Neuronal stem cell (in vitro differentiated cells): Measurements from ENCODE around the gene FMN2.

Experiments used
- DNase-seq: peaks from one replicate; pipeline ENCODE4 v3.0.0-alpha.2; 2013; ENCODE audit warnings: low spot score
- H2AFZ ChIP-seq: one replicate; pipeline ENCODE4 v1.6.1; 2013; ENCODE audit warnings: mild to moderate bottlenecking, low read length, inconsistent platforms
- H2AK5ac ChIP-seq: 2 replicates; pipeline ENCODE4 v1.6.1; 2013; ENCODE audit warnings: low read depth, mild to moderate bottlenecking, inconsistent platforms, low read length, moderate library complexity, mixed read lengths
- H2BK120ac ChIP-seq: 2 replicates; pipeline ENCODE4 v1.6.1; 2013; ENCODE audit warnings: low read depth, mild to moderate bottlenecking, inconsistent platforms, low read length, moderate library complexity, mixed read lengths
- H2BK12ac ChIP-seq: one replicate; pipeline ENCODE4 v1.6.1; 2013; ENCODE audit warnings: low read length, inconsistent platforms
- H2BK15ac ChIP-seq: 2 replicates; pipeline ENCODE4 v1.6.1; 2013; ENCODE audit warnings: mild to moderate bottlenecking, low read length, inconsistent platforms, mixed read lengths
- H2BK5ac ChIP-seq: one replicate; pipeline ENCODE4 v1.6.1; 2013; ENCODE audit warnings: inconsistent platforms, mild to moderate bottlenecking, low read length, moderate library complexity
- H3K14ac ChIP-seq: one replicate; pipeline ENCODE4 v1.6.1; 2013; ENCODE audit warnings: low read length, inconsistent platforms
- H3K18ac ChIP-seq: 2 replicates; pipeline ENCODE4 v1.6.1; 2013; ENCODE audit warnings: low read length, inconsistent platforms
- H3K23ac ChIP-seq: 2 replicates; pipeline ENCODE4 v1.6.1; 2013; ENCODE audit warnings: low read depth, mild to moderate bottlenecking, mixed read lengths, low read length, inconsistent platforms; ENCODE audit not compliant: poor library complexity
- H3K27ac ChIP-seq: replicated peaks from 3 replicates; pipeline ENCODE4 v1.5.1; 2013; ENCODE audit warnings: low read length, inconsistent platforms
- H3K27me3 ChIP-seq, 3 experiments: 2 replicates each; pipeline ENCODE4 v1.6.1; 2013; ENCODE audit warnings: low read length in 3 of 3, mild to moderate bottlenecking in 2 of 3, inconsistent platforms in 1 of 3, low read depth in 1 of 3, mixed read lengths in 1 of 3, moderate library complexity in 1 of 3; ENCODE audit not compliant: control insufficient read depth in 3 of 3, insufficient read depth in 3 of 3
- H3K36me3 ChIP-seq, 2 donors: replicated peaks in 1 of 2; 2 replicates each; pipeline ENCODE4 v1.6.1; 2013; ENCODE audit warnings: low read length in 2 of 2; ENCODE audit not compliant: control insufficient read depth in 2 of 2, insufficient read depth in 2 of 2
- H3K4ac ChIP-seq: 2 replicates; pipeline ENCODE4 v1.6.1; 2013; ENCODE audit warnings: inconsistent platforms, mild to moderate bottlenecking, low read length, moderate library complexity
- H3K4me1 ChIP-seq, 2 donors: 1 replicate in 1 of 2; 2 replicates in 1 of 2; pipeline ENCODE4 v1.6.1; 2013; ENCODE audit warnings: low read length in 2 of 2, low read depth in 1 of 2; ENCODE audit not compliant: control insufficient read depth in 2 of 2, insufficient read depth in 1 of 2
- H3K4me2 ChIP-seq: one replicate; pipeline ENCODE4 v1.6.1; 2013; ENCODE audit warnings: mild to moderate bottlenecking, low read length, inconsistent platforms; ENCODE audit not compliant: insufficient read depth, poor library complexity, severe bottlenecking
- H3K4me3 ChIP-seq, 2 donors: 2 replicates each; pipeline ENCODE4 v1.5.1; 2013; ENCODE audit warnings: low read length in 2 of 2, mild to moderate bottlenecking in 2 of 2, inconsistent platforms in 1 of 2, moderate library complexity in 1 of 2
- H3K79me1 ChIP-seq: one replicate; pipeline ENCODE4 v1.6.1; 2013; ENCODE audit warnings: low read depth, mild to moderate bottlenecking, inconsistent platforms, low read length, moderate library complexity
- H3K9ac ChIP-seq: one replicate; pipeline ENCODE4 v1.6.1; 2013; ENCODE audit warnings: mild to moderate bottlenecking, low read depth, low read length, inconsistent platforms; ENCODE audit not compliant: poor library complexity
- H3K9me3 ChIP-seq, 2 donors: replicated peaks in 1 of 2; 2 replicates each; pipeline versions ENCODE3 to v1.6.1; 2013; ENCODE audit warnings: low read length in 2 of 2, mild to moderate bottlenecking in 2 of 2, inconsistent platforms in 1 of 2, low read depth in 1 of 2, mixed read lengths in 1 of 2, moderate library complexity in 1 of 2; ENCODE audit not compliant: control insufficient read depth in 2 of 2, insufficient read depth in 1 of 2
- H4K8ac ChIP-seq: one replicate; pipeline ENCODE4 v1.6.1; 2013; ENCODE audit warnings: low read depth, mild to moderate bottlenecking, inconsistent platforms, low read length, moderate library complexity
- H4K91ac ChIP-seq: one replicate; pipeline ENCODE4 v1.6.1; 2013; ENCODE audit warnings: low read length, low read depth, mild to moderate bottlenecking, inconsistent platforms; ENCODE audit not compliant: poor library complexity
- WGBS, 2 donors: extraction: QIAGEN DNeasy Blood & Tissue Kit; methylation state at CpG; one replicate each; pipeline ENCODE4 v1.1.7; 2013; ENCODE audit warnings: missing lambda C conversion rate in 2 of 2, mixed read lengths in 1 of 2; ENCODE audit not compliant: insufficient read length in 2 of 2, insufficient replicate concordance in 1 of 2; ENCODE audit errors: extremely low coverage in 2 of 2; 5-methylcytosine and 5-hydroxymethylcytosine counted together

Gene FMN2

GRCh38 chr1:240420766-240421165, 329.1 kb downstream of the FMN2 start:
- H2BK5ac ChIP-seq = no peak overlapping the region
- WGBS, 2 donors = no CpG with 5 or more reads among the region's 5 CpGs
- no peak overlapping the region for H3K4ac ChIP-seq
- H2AFZ ChIP-seq = no peak overlapping the region
- no peak overlapping the region for H2BK120ac ChIP-seq
- H3K23ac ChIP-seq = no peak overlapping the region
- H4K8ac ChIP-seq = no peak overlapping the region
- H2AK5ac ChIP-seq = no peak overlapping the region
- H3K79me1 ChIP-seq = no peaks in the 10 kb centered on the region
- H3K4me1 ChIP-seq = no peaks in the 10 kb centered on the region
- H3K4me3 ChIP-seq = no peak overlapping the region
- H3K36me3 ChIP-seq = no peaks in the 10 kb centered on the region
- no peak for DNase-seq
- no peaks in the 10 kb centered on the region for H3K27me3 ChIP-seq
- no peak overlapping the region for H3K18ac ChIP-seq
- H2BK15ac ChIP-seq = no peak overlapping the region
- H3K9ac ChIP-seq = no peak overlapping the region
- H2BK12ac ChIP-seq = no peak overlapping the region
- no peak overlapping the region for H3K4me2 ChIP-seq
- H3K9me3 ChIP-seq = no peaks in the 10 kb centered on the region
- H3K27ac ChIP-seq = no peak overlapping the region
- no peak overlapping the region for H3K14ac ChIP-seq
- no peak overlapping the region for H4K91ac ChIP-seq

DNA sequence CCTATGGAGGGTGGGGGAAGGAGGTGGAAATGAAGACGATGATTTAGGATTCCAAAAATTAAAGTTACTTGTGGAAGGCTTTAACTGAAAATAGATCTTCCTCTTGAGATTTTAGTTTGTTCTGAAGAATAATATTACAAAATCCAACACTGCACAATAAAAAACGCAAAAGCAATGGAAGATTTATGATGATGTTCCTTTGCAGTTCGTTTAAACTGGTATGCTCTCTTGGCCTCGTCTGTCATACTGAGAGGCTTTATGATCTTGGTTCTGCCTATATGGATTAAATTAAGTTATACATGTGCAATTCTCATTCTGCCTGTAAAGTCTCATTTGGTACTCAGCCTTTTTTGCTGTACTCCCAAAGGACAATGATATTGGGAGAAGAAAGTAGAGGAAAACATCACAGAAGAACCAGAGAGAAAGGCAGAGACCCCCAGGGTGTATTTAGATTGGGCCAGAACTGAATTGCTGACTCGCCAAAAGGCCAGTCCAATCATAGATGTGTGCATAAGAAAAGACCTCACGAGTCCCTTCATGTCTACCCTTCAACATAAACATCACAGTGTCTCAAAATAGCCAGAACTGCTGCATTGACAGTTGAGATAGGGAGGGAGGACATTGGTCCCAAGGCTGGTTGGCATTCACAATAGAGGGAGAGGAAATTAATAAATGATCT, 331.7 kb downstream of the FMN2 start:
- Histone ChIP-seq H3K79me1 (no peaks in the 10 kb centered on the region), H2BK120ac (no peak overlapping the region), H2AFZ (no peak overlapping the region), H4K8ac (no peak overlapping the region), H3K4ac (no peak overlapping the region), H2AK5ac (no peak overlapping the region), H3K4me3 (no peak overlapping the region), H3K9me3 (no peaks in the 10 kb centered on the region), H3K36me3 (no peaks in the 10 kb centered on the region), H3K27ac (no peak overlapping the region), H3K23ac (no peak overlapping the region), H3K9ac (no peak overlapping the region), H2BK12ac (no peak overlapping the region), H3K4me2 (no peak overlapping the region), H3K14ac (no peak overlapping the region), H3K4me1 (no peaks in the 10 kb centered on the region), H2BK5ac (no peak overlapping the region), H3K27me3 (no peaks in the 10 kb centered on the region), H2BK15ac (no peak overlapping the region), H3K18ac (no peak overlapping the region), H4K91ac (no peak overlapping the region)
- WGBS, 2 donors = 100% methylated on average over 1 of the region's 6 CpGs; no CpG with 5 or more reads in 1 of the 2 donors
- DNase-seq = no peak

- H3K4ac ChIP-seq = no peak overlapping the region
- H4K91ac ChIP-seq = no peak overlapping the region
- H3K27ac ChIP-seq = no peak overlapping the region
- no peak overlapping the region for H2BK120ac ChIP-seq
- no peak overlapping the region for H3K14ac ChIP-seq
- no peak overlapping the region for H2BK5ac ChIP-seq
- no CpG with 5 or more reads among the region's 7 CpGs for WGBS, 2 donors
- no peak overlapping the region for H3K4me3 ChIP-seq
- H3K36me3 ChIP-seq = no peaks in the 10 kb centered on the region
- no peaks in the 10 kb centered on the region for H3K4me1 ChIP-seq
- no peak overlapping the region for H4K8ac ChIP-seq
- H3K9me3 ChIP-seq = no peaks in the 10 kb centered on the region
- no peak overlapping the region for H3K23ac ChIP-seq
- no peak overlapping the region for H3K9ac ChIP-seq
- no peaks in the 10 kb centered on the region for H3K79me1 ChIP-seq
- H2AFZ ChIP-seq = no peak overlapping the region
- H3K27me3 ChIP-seq = no peaks in the 10 kb centered on the region
- no peak overlapping the region for H2AK5ac ChIP-seq
- no peak for DNase-seq
- no peak overlapping the region for H2BK15ac ChIP-seq
- no peak overlapping the region for H2BK12ac ChIP-seq
- no peak overlapping the region for H3K4me2 ChIP-seq
- H3K18ac ChIP-seq = no peak overlapping the region
These were observed 333.2 kb downstream of the FMN2 start for GRCh38 chr1:240424740-240425464.

GRCh38 chr1:240426051-240426450, 334.4 kb downstream of the FMN2 start:
- no peaks in the 10 kb centered on the region for H3K27me3 ChIP-seq
- no peak overlapping the region for H2AFZ ChIP-seq
- no peak overlapping the region for H3K4me2 ChIP-seq
- no peak overlapping the region for H4K91ac ChIP-seq
- no peak overlapping the region for H2BK120ac ChIP-seq
- H3K9me3 ChIP-seq = no peaks in the 10 kb centered on the region
- no peak overlapping the region for H2AK5ac ChIP-seq
- H3K36me3 ChIP-seq = no peaks in the 10 kb centered on the region
- no peaks in the 10 kb centered on the region for H3K4me1 ChIP-seq
- no peak overlapping the region for H3K27ac ChIP-seq
- DNase-seq = no peak
- no peak overlapping the region for H3K9ac ChIP-seq
- H2BK12ac ChIP-seq = no peak overlapping the region
- H3K23ac ChIP-seq = no peak overlapping the region
- no peaks in the 10 kb centered on the region for H3K79me1 ChIP-seq
- no peak overlapping the region for H3K4me3 ChIP-seq
- H3K4ac ChIP-seq = no peak overlapping the region
- H2BK5ac ChIP-seq = no peak overlapping the region
- H2BK15ac ChIP-seq = no peak overlapping the region
- no peak overlapping the region for H3K14ac ChIP-seq
- no peak overlapping the region for H4K8ac ChIP-seq
- WGBS, 2 donors = no CpG with 5 or more reads among the region's 2 CpGs
- no peak overlapping the region for H3K18ac ChIP-seq
